ENCODE data around the gene MYBPH.
A peak's percentile ranks its signal among the peaks of the same experiment; 100 is the strongest.

Gene MYBPH

GRCh38 chr1:203180611-203181330, 5.1 kb upstream of the MYBPH start:
- DNase-seq (ENCODE audit: low spot score), result no peak

GRCh38 chr1:203179667-203180005, 4.0 kb upstream of the MYBPH start:
- no peak for DNase-seq (ENCODE audit: low spot score)

- DNase-seq (ENCODE audit: low spot score), result no peak
Observed at GRCh38 chr1:203178821-203179666, 3.4 kb upstream of the MYBPH start.

GRCh38 chr1:203178083-203178482, 2.5 kb upstream of the MYBPH start:
- no peak for DNase-seq (ENCODE audit: low spot score)

GRCh38 chr1:203177470-203178039, 1.9 kb upstream of the MYBPH start:
- no peak for DNase-seq (ENCODE audit: low spot score)

GRCh38 chr1:203177036-203177405, 1.4 kb upstream of the MYBPH start:
- DNase-seq (ENCODE audit: low spot score), result no peak

- DNase-seq (ENCODE audit: low spot score), result no peak
Observed at GRCh38 chr1:203176273-203177035, 828 bp upstream of the MYBPH start.

- no peak for DNase-seq (ENCODE audit: low spot score)
Observed at GRCh38 chr1:203175827-203176241, 208 bp upstream of the MYBPH start.

- no peak for DNase-seq (ENCODE audit: low spot score)
Observed at GRCh38 chr1:203174324-203174985, 1.2 kb downstream of the MYBPH start.

- DNase-seq (ENCODE audit: low spot score), result peak; percentile 24
Observed at GRCh38 chr1:203173566-203173965, 2.1 kb downstream of the MYBPH start.

GRCh38 chr1:203173011-203173555, 2.5 kb downstream of the MYBPH start:
- DNase-seq (ENCODE audit: low spot score), result no peak

GRCh38 chr1:203172184-203173010, 3.2 kb downstream of the MYBPH start:
- peak; percentile 22 for DNase-seq (ENCODE audit: low spot score)

- DNase-seq (ENCODE audit: low spot score), result no peak
Observed at GRCh38 chr1:203171341-203172183, 4.1 kb downstream of the MYBPH start.

- no peak for DNase-seq (ENCODE audit: low spot score)
Observed at GRCh38 chr1:203170625-203171330, 4.8 kb downstream of the MYBPH start.

- no peak for DNase-seq (ENCODE audit: low spot score)
Observed at GRCh38 chr1:203169770-203170520, 5.7 kb downstream of the MYBPH start.

- no peak for DNase-seq (ENCODE audit: low spot score)
Observed at GRCh38 chr1:203168991-203169390, 6.6 kb downstream of the MYBPH start.

GRCh38 chr1:203168256-203168786, 7.3 kb downstream of the MYBPH start:
- no peak for DNase-seq (ENCODE audit: low spot score)

GRCh38 chr1:203167913-203168200, 7.8 kb downstream of the MYBPH start:
- DNase-seq (ENCODE audit: low spot score), result no peak

Measured in SK-N-DZ (cell line).